DOHH2 (cell line): ENCODE measurements around the gene SPINK6.

Source experiments
- H3F3A ChIP-seq: fragments of 200-600 bp; sonication (generic), shearing (Covaris generic); 2 replicates; pipeline ENCODE4 v1.6.0; 2016; ENCODE audit warnings: antibody characterized with exemption, mild to moderate bottlenecking; ENCODE audit not compliant: control insufficient read depth, insufficient read depth
- H3K27ac ChIP-seq: fragments of 200-600 bp; sonication (generic); 2 replicates; pipeline ENCODE4 v1.5.1; 2014; ENCODE audit warnings: low read depth, mild to moderate bottlenecking, low read length, moderate library complexity
- H3K27me3 ChIP-seq: fragments of 200-600 bp; sonication (generic); 2 replicates; pipeline ENCODE4 v1.6.1; 2014; ENCODE audit warnings: mild to moderate bottlenecking, low read length, mixed read lengths; ENCODE audit not compliant: control insufficient read depth
- H3K36me3 ChIP-seq: fragments of 200-600 bp; sonication (generic); 2 replicates; pipeline ENCODE4 v1.6.1; 2014; ENCODE audit warnings: mild to moderate bottlenecking, low read length, moderate library complexity, mixed read lengths; ENCODE audit not compliant: control insufficient read depth
- H3K4me1 ChIP-seq: fragments of 200-600 bp; sonication (generic); 2 replicates; pipeline ENCODE4 v1.6.1; 2014; ENCODE audit warnings: mild to moderate bottlenecking, low read length, mixed read lengths; ENCODE audit not compliant: control insufficient read depth
- H3K4me2 ChIP-seq: fragments of 200-600 bp; sonication (generic); 2 replicates; pipeline ENCODE4 v1.6.0; 2014; ENCODE audit warnings: mild to moderate bottlenecking, low read length, moderate library complexity
- H3K4me3 ChIP-seq: fragments of 200-600 bp; sonication (generic); 2 replicates; pipeline ENCODE4 v1.5.1; 2014; ENCODE audit warnings: mild to moderate bottlenecking, low read length, mixed read lengths
- H3K79me2 ChIP-seq: fragments of 200-600 bp; sonication (generic); 2 replicates; pipeline ENCODE4 v1.6.1; 2014; ENCODE audit warnings: mild to moderate bottlenecking, low read length, mixed read lengths; ENCODE audit not compliant: control insufficient read depth
- H3K9me2 ChIP-seq: fragments of 200-600 bp; sonication (generic); replicated peaks from 2 replicates; pipeline ENCODE4 v1.6.1; 2014; ENCODE audit warnings: mild to moderate bottlenecking, low read length, mixed read lengths; ENCODE audit not compliant: control insufficient read depth
- H3K9me3 ChIP-seq: fragments of 200-600 bp; sonication (generic); 2 replicates; pipeline ENCODE4 v1.6.1; 2014; ENCODE audit warnings: antibody characterized with exemption, low read length, mixed read lengths; ENCODE audit not compliant: control insufficient read depth, insufficient read depth
- H4K20me1 ChIP-seq: fragments of 200-600 bp; sonication (generic); 2 replicates; pipeline ENCODE4 v1.6.0; 2014; ENCODE audit warnings: low read depth, mild to moderate bottlenecking, antibody characterized with exemption, low read length, moderate library complexity; ENCODE audit not compliant: control insufficient read depth, insufficient read depth
- CTCF ChIP-seq: fragments of 200-600 bp; sonication (generic); IDR thresholded peaks from one replicate; pipeline ENCODE4 v1.5.1; 2014; ENCODE audit warnings: antibody characterized with exemption, mild to moderate bottlenecking, low read depth, low read length; ENCODE audit not compliant: poor library complexity, severe bottlenecking
- EZH2phosphoT487 ChIP-seq: fragments of 200-600 bp; sonication (generic); IDR thresholded peaks from 2 replicates; pipeline ENCODE4 v1.6.1; 2017; ENCODE audit warnings: borderline replicate concordance, mild to moderate bottlenecking, antibody characterized with exemption, low read length, moderate library complexity, mixed read lengths

Gene SPINK6

DNA sequence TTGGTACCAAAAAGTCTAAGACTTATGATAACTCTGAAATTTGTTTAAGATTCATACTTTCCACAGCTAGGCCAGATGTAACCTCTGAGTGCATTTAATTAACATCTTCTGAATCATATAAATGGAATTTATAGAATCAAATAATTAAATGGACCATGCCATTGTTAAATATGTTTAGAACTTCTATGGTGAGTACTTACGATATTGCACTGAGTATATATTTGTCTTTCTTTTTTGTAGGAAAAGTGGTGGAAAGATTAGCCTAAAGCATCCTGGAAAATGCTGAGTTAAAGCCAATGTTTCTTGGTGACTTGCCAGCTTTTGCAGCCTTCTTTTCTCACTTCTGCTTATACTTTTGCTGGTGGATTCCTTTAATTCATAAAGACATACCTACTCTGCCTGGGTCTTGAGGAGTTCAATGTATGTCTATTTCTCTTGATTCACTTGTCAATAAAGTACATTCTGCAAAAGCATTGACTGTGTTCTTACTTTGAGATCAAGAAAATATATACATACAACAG is 11.9 kb downstream of the SPINK6 start:
- Histone ChIP-seq H3K9me3 (no peaks in the 10 kb centered on the region), H3K36me3 (no peaks in the 10 kb centered on the region), H3K79me2 (no peaks in the 10 kb centered on the region), H3K4me3 (no peak overlapping the region), H4K20me1 (no peaks in the 10 kb centered on the region), H3F3A (no peaks in the 10 kb centered on the region), H3K27me3 (no peaks in the 10 kb centered on the region), H3K9me2 (no peaks in the 10 kb centered on the region), H3K4me2 (no peak overlapping the region), H3K4me1 (no peaks in the 10 kb centered on the region), H3K27ac (no peak overlapping the region)
- TF ChIP-seq CTCF (no peak), EZH2phosphoT487 (no peak)

GRCh38 chr5:148221508-148221907 is 18.7 kb downstream of the SPINK6 start:
- TF ChIP-seq EZH2phosphoT487 (no peak), CTCF (no peak)
- Histone ChIP-seq H3K36me3 (no peaks in the 10 kb centered on the region), H3K79me2 (no peaks in the 10 kb centered on the region), H4K20me1 (no peaks in the 10 kb centered on the region), H3K4me2 (no peak overlapping the region), H3K27ac (no peak overlapping the region), H3K9me3 (no peaks in the 10 kb centered on the region), H3K4me1 (no peaks in the 10 kb centered on the region), H3K9me2 (no peaks in the 10 kb centered on the region), H3K4me3 (no peak overlapping the region), H3F3A (no peaks in the 10 kb centered on the region), H3K27me3 (no peaks in the 10 kb centered on the region)

GRCh38 chr5:148224117-148224742 is 21.4 kb downstream of the SPINK6 start:
- Histone ChIP-seq H3K4me1 (no peaks in the 10 kb centered on the region), H3K27me3 (no peaks in the 10 kb centered on the region), H3F3A (no peaks in the 10 kb centered on the region), H3K9me2 (no peaks in the 10 kb centered on the region), H3K9me3 (no peaks in the 10 kb centered on the region), H3K4me3 (no peak overlapping the region), H3K79me2 (no peaks in the 10 kb centered on the region), H3K27ac (no peak overlapping the region), H3K4me2 (no peak overlapping the region), H4K20me1 (no peaks in the 10 kb centered on the region), H3K36me3 (no peaks in the 10 kb centered on the region)
- TF ChIP-seq CTCF (no peak), EZH2phosphoT487 (no peak)
